Neuronal stem cell (in vitro differentiated cells): Measurements from ENCODE around the gene MAN2A1.
A peak's percentile ranks its signal among the peaks of the same experiment; 100 is the strongest.
"Not testable (repeated sequence)": the region's sequence is repeated elsewhere in the genome, so short reads cannot be mapped to it uniquely, and the experiment has no call there.

Experiments
- DNase-seq: peaks from one replicate; pipeline ENCODE4 v3.0.0-alpha.2; 2013; ENCODE audit warnings: low spot score
- H2AFZ ChIP-seq: one replicate; pipeline ENCODE4 v1.6.1; 2013; ENCODE audit warnings: mild to moderate bottlenecking, low read length, inconsistent platforms
- H2AK5ac ChIP-seq: 2 replicates; pipeline ENCODE4 v1.6.1; 2013; ENCODE audit warnings: low read depth, mild to moderate bottlenecking, inconsistent platforms, low read length, moderate library complexity, mixed read lengths
- H2BK120ac ChIP-seq: 2 replicates; pipeline ENCODE4 v1.6.1; 2013; ENCODE audit warnings: low read depth, mild to moderate bottlenecking, inconsistent platforms, low read length, moderate library complexity, mixed read lengths
- H2BK12ac ChIP-seq: one replicate; pipeline ENCODE4 v1.6.1; 2013; ENCODE audit warnings: low read length, inconsistent platforms
- H2BK15ac ChIP-seq: 2 replicates; pipeline ENCODE4 v1.6.1; 2013; ENCODE audit warnings: mild to moderate bottlenecking, low read length, inconsistent platforms, mixed read lengths
- H2BK5ac ChIP-seq: one replicate; pipeline ENCODE4 v1.6.1; 2013; ENCODE audit warnings: inconsistent platforms, mild to moderate bottlenecking, low read length, moderate library complexity
- H3K14ac ChIP-seq: one replicate; pipeline ENCODE4 v1.6.1; 2013; ENCODE audit warnings: low read length, inconsistent platforms
- H3K18ac ChIP-seq: 2 replicates; pipeline ENCODE4 v1.6.1; 2013; ENCODE audit warnings: low read length, inconsistent platforms
- H3K23ac ChIP-seq: 2 replicates; pipeline ENCODE4 v1.6.1; 2013; ENCODE audit warnings: low read depth, mild to moderate bottlenecking, mixed read lengths, low read length, inconsistent platforms; ENCODE audit not compliant: poor library complexity
- H3K27ac ChIP-seq: replicated peaks from 3 replicates; pipeline ENCODE4 v1.5.1; 2013; ENCODE audit warnings: low read length, inconsistent platforms
- H3K27me3 ChIP-seq, 3 experiments: 2 replicates each; pipeline ENCODE4 v1.6.1; 2013; ENCODE audit warnings: low read length in 3 of 3, mild to moderate bottlenecking in 2 of 3, inconsistent platforms in 1 of 3, low read depth in 1 of 3, mixed read lengths in 1 of 3, moderate library complexity in 1 of 3; ENCODE audit not compliant: control insufficient read depth in 3 of 3, insufficient read depth in 3 of 3
- H3K36me3 ChIP-seq, 2 donors: replicated peaks in 1 of 2; 2 replicates each; pipeline ENCODE4 v1.6.1; 2013; ENCODE audit warnings: low read length in 2 of 2; ENCODE audit not compliant: control insufficient read depth in 2 of 2, insufficient read depth in 2 of 2
- H3K4ac ChIP-seq: 2 replicates; pipeline ENCODE4 v1.6.1; 2013; ENCODE audit warnings: inconsistent platforms, mild to moderate bottlenecking, low read length, moderate library complexity
- H3K4me1 ChIP-seq, 2 donors: 1 replicate in 1 of 2; 2 replicates in 1 of 2; pipeline ENCODE4 v1.6.1; 2013; ENCODE audit warnings: low read length in 2 of 2, low read depth in 1 of 2; ENCODE audit not compliant: control insufficient read depth in 2 of 2, insufficient read depth in 1 of 2
- H3K4me2 ChIP-seq: one replicate; pipeline ENCODE4 v1.6.1; 2013; ENCODE audit warnings: mild to moderate bottlenecking, low read length, inconsistent platforms; ENCODE audit not compliant: insufficient read depth, poor library complexity, severe bottlenecking
- H3K4me3 ChIP-seq, 2 donors: 2 replicates each; pipeline ENCODE4 v1.5.1; 2013; ENCODE audit warnings: low read length in 2 of 2, mild to moderate bottlenecking in 2 of 2, inconsistent platforms in 1 of 2, moderate library complexity in 1 of 2
- H3K79me1 ChIP-seq: one replicate; pipeline ENCODE4 v1.6.1; 2013; ENCODE audit warnings: low read depth, mild to moderate bottlenecking, inconsistent platforms, low read length, moderate library complexity
- H3K9ac ChIP-seq: one replicate; pipeline ENCODE4 v1.6.1; 2013; ENCODE audit warnings: mild to moderate bottlenecking, low read depth, low read length, inconsistent platforms; ENCODE audit not compliant: poor library complexity
- H3K9me3 ChIP-seq, 2 donors: replicated peaks in 1 of 2; 2 replicates each; pipeline versions ENCODE3 to v1.6.1; 2013; ENCODE audit warnings: low read length in 2 of 2, mild to moderate bottlenecking in 2 of 2, inconsistent platforms in 1 of 2, low read depth in 1 of 2, mixed read lengths in 1 of 2, moderate library complexity in 1 of 2; ENCODE audit not compliant: control insufficient read depth in 2 of 2, insufficient read depth in 1 of 2
- H4K8ac ChIP-seq: one replicate; pipeline ENCODE4 v1.6.1; 2013; ENCODE audit warnings: low read depth, mild to moderate bottlenecking, inconsistent platforms, low read length, moderate library complexity
- H4K91ac ChIP-seq: one replicate; pipeline ENCODE4 v1.6.1; 2013; ENCODE audit warnings: low read length, low read depth, mild to moderate bottlenecking, inconsistent platforms; ENCODE audit not compliant: poor library complexity
- WGBS, 2 donors: extraction: QIAGEN DNeasy Blood & Tissue Kit; methylation state at CpG; one replicate each; pipeline ENCODE4 v1.1.7; 2013; ENCODE audit warnings: missing lambda C conversion rate in 2 of 2, mixed read lengths in 1 of 2; ENCODE audit not compliant: insufficient read length in 2 of 2, insufficient replicate concordance in 1 of 2; ENCODE audit errors: extremely low coverage in 2 of 2; 5-methylcytosine and 5-hydroxymethylcytosine counted together

Gene MAN2A1

GRCh38 chr5:109888989-109889388 lies 199.3 kb downstream of the MAN2A1 start:
- DNase-seq, result no peak
- Histone ChIP-seq H2BK5ac (no peak overlapping the region), H2AFZ (no peak overlapping the region), H2AK5ac (no peak overlapping the region), H3K4me1 (peaks cover 0 to 13% of the 10 kb centered on the region in 2 donors), H4K91ac (no peak overlapping the region), H2BK15ac (no peak overlapping the region), H3K27ac (no peak overlapping the region), H3K18ac (no peak overlapping the region), H3K23ac (no peak overlapping the region), H3K4me2 (no peak overlapping the region), H2BK120ac (no peak overlapping the region), H3K79me1 (no peaks in the 10 kb centered on the region), H3K9ac (no peak overlapping the region), H3K14ac (no peak overlapping the region), H3K4me3 (no peak overlapping the region), H3K9me3 (no peaks in the 10 kb centered on the region), H4K8ac (no peak overlapping the region), H3K4ac (no peak overlapping the region), H3K36me3 (no peaks in the 10 kb centered on the region), H3K27me3 (no peaks in the 10 kb centered on the region), H2BK12ac (no peak overlapping the region)
- no CpG with 5 or more reads among the region's 1 CpG for WGBS, 2 donors

DNA sequence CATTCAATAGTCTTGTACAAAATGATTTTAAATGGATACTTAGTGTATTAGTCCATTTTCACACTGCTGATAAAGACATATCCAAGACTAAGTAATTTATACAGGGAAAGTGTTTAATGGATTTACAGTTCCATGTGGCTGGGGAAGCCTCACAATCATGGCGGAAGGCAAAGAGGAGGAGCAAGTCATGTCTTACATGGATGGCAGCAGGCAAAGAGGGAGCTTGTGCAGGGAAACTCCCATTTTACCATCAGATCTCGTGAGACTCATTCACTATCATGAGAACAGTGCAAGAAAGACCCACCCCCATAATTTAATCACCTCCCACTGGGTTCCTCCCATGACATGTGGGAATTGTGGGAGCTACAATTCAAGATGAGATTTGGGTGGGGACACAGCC lies 203.5 kb downstream of the MAN2A1 start:
- H3K18ac ChIP-seq, H2AFZ ChIP-seq, H3K79me1 ChIP-seq, H2BK5ac ChIP-seq, H4K8ac ChIP-seq, DNase-seq, H3K9ac ChIP-seq, H2BK15ac ChIP-seq, H3K36me3 ChIP-seq, H3K4ac ChIP-seq, H2BK120ac ChIP-seq, H3K27ac ChIP-seq, H3K14ac ChIP-seq, H4K91ac ChIP-seq, H3K4me2 ChIP-seq, H2AK5ac ChIP-seq, H2BK12ac ChIP-seq, H3K27me3 ChIP-seq, H3K23ac ChIP-seq, H3K4me3 ChIP-seq, H3K9me3 ChIP-seq: not testable (repeated sequence)
- H3K4me1 ChIP-seq, result peaks cover 0 to 14% of the 10 kb centered on the region in 2 donors
- no CpG with 5 or more reads among the region's 2 CpGs for WGBS, 2 donors

- Histone ChIP-seq H4K8ac (no peak overlapping the region), H2BK15ac (no peak overlapping the region), H2BK12ac (no peak overlapping the region), H3K36me3 (no peaks in the 10 kb centered on the region), H2AK5ac (no peak overlapping the region), H3K4me3 (peak overlapping the region in 1 of 2 donors; percentile 16), H2AFZ (peak overlapping the region; percentile 71), H3K27me3 (no peaks in the 10 kb centered on the region), H3K9ac (no peak overlapping the region), H3K4ac (no peak overlapping the region), H3K4me1 (peaks cover 0 to 17% of the 10 kb centered on the region in 2 donors), H3K27ac (no peak overlapping the region), H2BK5ac (no peak overlapping the region), H4K91ac (no peak overlapping the region), H3K79me1 (no peaks in the 10 kb centered on the region), H3K4me2 (no peak overlapping the region), H3K18ac (no peak overlapping the region), H2BK120ac (no peak overlapping the region), H3K9me3 (no peaks in the 10 kb centered on the region), H3K23ac (no peak overlapping the region), H3K14ac (no peak overlapping the region)
- WGBS, 2 donors, result no CpG with 5 or more reads among the region's 9 CpGs
- DNase-seq, result no peak
These were observed 208.8 kb downstream of the MAN2A1 start for GRCh38 chr5:109898269-109899162.

DNA sequence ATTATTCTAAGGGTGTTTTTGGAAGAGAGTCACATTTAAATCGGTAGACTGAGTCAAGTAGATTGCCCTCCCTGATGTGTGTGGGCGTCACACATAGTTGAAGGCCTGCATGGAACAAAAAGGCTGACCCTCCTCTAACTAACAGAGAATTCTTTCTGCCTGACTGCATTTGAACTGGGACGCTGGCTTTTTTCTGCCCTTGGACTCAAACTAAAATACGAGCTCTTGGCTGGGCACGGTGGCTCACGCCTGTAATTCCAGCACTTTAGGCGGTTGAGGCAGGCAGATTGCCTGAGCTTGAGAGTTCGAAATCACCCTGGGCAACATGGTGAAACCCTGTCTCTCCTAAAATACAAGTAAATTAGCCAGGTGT lies 209.4 kb downstream of the MAN2A1 start:
- no CpG with 5 or more reads among the region's 8 CpGs for WGBS, 2 donors
- no peak overlapping the region for H3K14ac ChIP-seq
- H2AFZ ChIP-seq, result peak overlapping the region; percentile 71
- no peak overlapping the region for H4K91ac ChIP-seq
- H3K4ac ChIP-seq, result no peak overlapping the region
- no peak for DNase-seq
- H3K18ac ChIP-seq, result no peak overlapping the region
- no peaks in the 10 kb centered on the region for H3K27me3 ChIP-seq
- H3K4me3 ChIP-seq, result no peak overlapping the region
- no peak overlapping the region for H3K9ac ChIP-seq
- no peak overlapping the region for H4K8ac ChIP-seq
- H3K9me3 ChIP-seq, result no peaks in the 10 kb centered on the region
- no peak overlapping the region for H2BK120ac ChIP-seq
- H3K4me2 ChIP-seq, result no peak overlapping the region
- no peak overlapping the region for H2AK5ac ChIP-seq
- peaks cover 0 to 17% of the 10 kb centered on the region in 2 donors for H3K4me1 ChIP-seq
- H2BK15ac ChIP-seq, result no peak overlapping the region
- no peaks in the 10 kb centered on the region for H3K36me3 ChIP-seq
- no peak overlapping the region for H3K23ac ChIP-seq
- H3K79me1 ChIP-seq, result no peaks in the 10 kb centered on the region
- no peak overlapping the region for H3K27ac ChIP-seq
- no peak overlapping the region for H2BK12ac ChIP-seq
- H2BK5ac ChIP-seq, result no peak overlapping the region
